IMR-90 (cell line): ENCODE data around the gene RNF225. TPM values are rescaled to one million over a fixed set of nuclear protein-coding genes. Genes with fewer than 3 reads are reported as not detected.
"Not testable (repeated sequence)": the region's sequence is repeated elsewhere in the genome, so short reads cannot be mapped to it uniquely, and the experiment has no call there.

ENCODE experiments used
- ATAC-seq: fragments of 200-7000 bp; cut with Tn5 transposase; 2 replicates; pipeline ENCODE4 v1.9.1; 2020; ENCODE audit warnings: low read depth, mild to moderate bottlenecking, moderate library complexity
- BruUV-seq: library from RNA; stranded (reverse); fragments of 400-500 nt; replicated peaks from 2 replicates; lab custom pipeline; 2021; lab: Mats Ljungman, UMichigan
- CTCF ChIA-PET: fragments of 300-600 bp; formaldehyde crosslinking; extraction: SDS; loops from one replicate; lab custom pipeline; 2021; ENCODE audit warnings: antibody characterized with exemption; lab: Yijun Ruan, JAX
- POLR2A ChIA-PET: fragments of 300-600 bp; sonication (Branson Sonifier 250); formaldehyde crosslinking; loops from one replicate; lab custom pipeline; 2022; ENCODE audit warnings: antibody characterized with exemption; ENCODE audit not compliant: unreplicated experiment; lab: Charles Lee
- DNase-seq: peaks from one replicate; pipeline ENCODE4 v3.0.0; 2013
- H2AFZ ChIP-seq: replicated peaks from 2 replicates; pipeline ENCODE3; 2013; ENCODE audit warnings: low read length, mild to moderate bottlenecking; ENCODE audit not compliant: poor library complexity
- H2AK5ac ChIP-seq: 2 replicates; pipeline ENCODE4 v1.6.1; 2013; ENCODE audit warnings: low read depth, low read length, inconsistent platforms
- H2AK9ac ChIP-seq: replicated peaks from 2 replicates; pipeline ENCODE3; 2013; ENCODE audit warnings: mild to moderate bottlenecking, low read depth, low read length, moderate library complexity; ENCODE audit not compliant: poor library complexity
- H2BK120ac ChIP-seq: 2 replicates; pipeline ENCODE4 v1.6.1; 2013; ENCODE audit warnings: low read depth, low read length, inconsistent platforms
- H2BK15ac ChIP-seq: 3 replicates; pipeline ENCODE4 v1.6.1; 2013; ENCODE audit warnings: low read depth, low read length, inconsistent platforms
- H2BK20ac ChIP-seq: 2 replicates; pipeline ENCODE4 v1.6.1; 2013; ENCODE audit warnings: low read depth, mild to moderate bottlenecking, inconsistent platforms, low read length, moderate library complexity
- H2BK5ac ChIP-seq: 2 replicates; pipeline ENCODE4 v1.6.1; 2013; ENCODE audit warnings: mild to moderate bottlenecking, low read depth, low read length, inconsistent platforms; ENCODE audit not compliant: poor library complexity, severe bottlenecking
- H3K14ac ChIP-seq: replicated peaks from 2 replicates; pipeline ENCODE4 v1.6.1; 2013; ENCODE audit warnings: low read depth, low read length, inconsistent platforms
- H3K18ac ChIP-seq: 2 replicates; pipeline ENCODE4 v1.6.1; 2013; ENCODE audit warnings: low read depth, low read length, control low read depth
- H3K23ac ChIP-seq: 2 replicates; pipeline ENCODE4 v1.6.1; 2013; ENCODE audit warnings: low read depth, low read length, inconsistent platforms
- H3K27ac ChIP-seq: 2 replicates; pipeline ENCODE4 v1.5.1; 2013; ENCODE audit warnings: mild to moderate bottlenecking, control low read depth, low read length; ENCODE audit not compliant: insufficient read depth
- H3K27me3 ChIP-seq: 2 replicates; pipeline ENCODE4 v1.6.1; 2013; ENCODE audit warnings: low read length; ENCODE audit not compliant: control insufficient read depth, insufficient read depth
- H3K36me3 ChIP-seq: 2 replicates; pipeline ENCODE4 v1.6.1; 2013; ENCODE audit warnings: low read length, mixed read lengths; ENCODE audit not compliant: control insufficient read depth, insufficient read depth
- H3K4ac ChIP-seq: 2 replicates; pipeline ENCODE4 v1.6.1; 2013; ENCODE audit warnings: low read depth, low read length, inconsistent platforms
- H3K4me1 ChIP-seq: 2 replicates; pipeline ENCODE4 v1.6.1; 2013; ENCODE audit warnings: low read length, mixed read lengths; ENCODE audit not compliant: control insufficient read depth, insufficient read depth
- H3K4me2 ChIP-seq: 2 replicates; pipeline ENCODE4 v1.6.1; 2013; ENCODE audit warnings: low read depth, mild to moderate bottlenecking, control low read depth, low read length, moderate library complexity
- H3K4me3 ChIP-seq: 2 replicates; pipeline ENCODE4 v1.5.1; 2013; ENCODE audit warnings: low read depth, mild to moderate bottlenecking, control low read depth, low read length, moderate library complexity; ENCODE audit not compliant: insufficient read depth
- H3K56ac ChIP-seq: 2 replicates; pipeline ENCODE4 v1.6.1; 2013; ENCODE audit warnings: low read length, inconsistent platforms; ENCODE audit not compliant: insufficient read depth; ENCODE audit errors: extremely low read depth
- H3K79me1 ChIP-seq, 2 experiments: 2 replicates each; pipeline ENCODE4 v1.6.1; 2013; ENCODE audit warnings: low read length in 2 of 2, inconsistent platforms in 1 of 2, low read depth in 1 of 2
- H3K9ac ChIP-seq: 2 replicates; pipeline ENCODE4 v1.6.1; 2013; ENCODE audit warnings: low read depth, low read length, control low read depth
- H3K9me1 ChIP-seq: 2 replicates; pipeline ENCODE4 v1.6.1; 2013; ENCODE audit warnings: low read length, inconsistent platforms; ENCODE audit not compliant: insufficient read depth
- H3K9me3 ChIP-seq: 2 replicates; pipeline ENCODE4 v1.6.1; 2013; ENCODE audit warnings: low read length; ENCODE audit not compliant: control insufficient read depth, insufficient read depth
- H4K20me1 ChIP-seq: 2 replicates; pipeline ENCODE4 v1.6.1; 2013; ENCODE audit warnings: low read length, inconsistent platforms; ENCODE audit not compliant: insufficient read depth
- H4K5ac ChIP-seq: 2 replicates; pipeline ENCODE4 v1.6.1; 2013; ENCODE audit warnings: mild to moderate bottlenecking, low read depth, low read length, control low read depth
- H4K8ac ChIP-seq, 2 experiments: 2 replicates each; pipeline ENCODE4 v1.6.1; 2013; ENCODE audit warnings: low read depth in 2 of 2, low read length in 2 of 2, control low read depth in 1 of 2, inconsistent platforms in 1 of 2
- H4K91ac ChIP-seq: 2 replicates; pipeline ENCODE4 v1.6.1; 2013; ENCODE audit warnings: low read depth, low read length, inconsistent platforms; ENCODE audit not compliant: insufficient read depth
- WGBS, 2 experiments: methylation state at CpG; one replicate each; pipeline versions ENCODE4 v1.1.5 to v1.1.7; 2013; ENCODE audit warnings: missing lambda C conversion rate in 2 of 2; ENCODE audit not compliant: insufficient read length in 1 of 2; ENCODE audit errors: extremely low coverage in 2 of 2; 5-methylcytosine and 5-hydroxymethylcytosine counted together
- dilution Hi-C: fragments of 300-500 bp; cut with HindIII; formaldehyde crosslinking; loops from one replicate; pipeline ENCODE4 v1.14.3; 2018; ENCODE audit warnings: low sequenced_read_pairs; ENCODE audit not compliant: unreplicated experiment
- in situ Hi-C: fragments of 300-500 bp; cut with MboI; formaldehyde crosslinking; loops from 3 replicates; pipeline ENCODE4 v1.14.3; 2019; ENCODE audit warnings: low sequenced_read_pairs, inconsistent platforms, mixed read lengths
- intact Hi-C: fragments of 100-400 bp; cut with micrococcal nuclease; formaldehyde crosslinking; loops from 2 replicates; pipeline ENCODE4 v1.10.0; 2022
- polyA plus RNA-seq, 3 experiments: library from polyadenylated mRNA; depleted of rRNA; stranded (reverse); fragments of >200 nt; gene quantifications; 2 replicates each; pipeline ENCODE4 v1.2.3, GENCODE V29; 2012; ENCODE audit warnings: low replicate concordance in 1 of 3
- total RNA-seq: library from RNA; depleted of rRNA; stranded (reverse); fragments of >200 nt; gene quantifications from 2 replicates; pipeline ENCODE4 v1.2.3, GENCODE V29; 2012

RNF225 gene
- total and polyA plus RNA-seq, 2 of the 4 experiments (the other 2 are of a cell fraction): 0.10 TPM; not detected in 1

DNA sequence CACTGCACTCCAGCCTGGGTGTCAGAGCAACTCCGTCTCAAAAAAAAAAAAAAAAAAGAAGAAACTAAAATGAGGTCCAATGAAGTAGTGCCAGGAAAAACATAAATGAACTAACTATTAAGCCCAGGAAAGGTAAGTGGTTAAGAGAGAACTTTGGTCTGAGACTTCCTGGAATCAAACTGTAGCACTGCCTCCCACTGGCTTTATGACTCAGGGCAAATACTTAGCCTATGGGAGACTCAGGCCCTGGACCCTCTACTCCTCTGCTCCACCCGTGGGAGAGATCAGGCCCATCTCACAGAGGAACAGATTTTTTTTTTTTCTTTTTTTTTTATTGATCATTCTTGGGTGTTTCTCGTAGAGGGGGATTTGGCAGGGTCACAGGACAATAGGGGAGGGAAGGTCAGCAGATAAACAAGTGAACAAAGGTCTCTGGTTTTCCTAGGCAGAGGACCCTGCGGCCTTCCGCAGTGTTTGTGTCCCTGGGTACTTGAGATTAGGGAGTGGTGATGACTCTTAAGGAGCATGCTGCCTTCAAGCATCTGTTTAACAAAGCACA lies 8.5 kb downstream of the RNF225 start:
- H2BK20ac ChIP-seq, H3K36me3 ChIP-seq, H2AK9ac ChIP-seq, H3K14ac ChIP-seq, H2BK15ac ChIP-seq, H3K9ac ChIP-seq, H3K4me3 ChIP-seq, H3K4ac ChIP-seq, H3K23ac ChIP-seq, H3K9me3 ChIP-seq, POLR2A ChIA-PET, DNase-seq, in situ Hi-C loops, dilution Hi-C loops, BruUV-seq, H2AK5ac ChIP-seq, H4K91ac ChIP-seq, intact Hi-C loops, H3K56ac ChIP-seq, H2BK5ac ChIP-seq, H2BK120ac ChIP-seq, H3K18ac ChIP-seq, H3K27ac ChIP-seq, H4K20me1 ChIP-seq, ATAC-seq, H4K8ac ChIP-seq, H3K4me2 ChIP-seq, H2AFZ ChIP-seq, CTCF ChIA-PET, H4K5ac ChIP-seq, H3K27me3 ChIP-seq: not testable (repeated sequence)
- H3K9me1 ChIP-seq: peaks cover 10% of the 10 kb centered on the region
- peaks cover 19 to 36% of the 10 kb centered on the region in 2 experiments for H3K79me1 ChIP-seq
- H3K4me1 ChIP-seq: peaks cover 11% of the 10 kb centered on the region
- no CpG with 5 or more reads among the region's 5 CpGs for WGBS, 2 experiments
